Thyroid gland (tissue), 4 donors: Measurements from ENCODE around the gene ADAMTS20. TPM values are rescaled to one million over a fixed set of nuclear protein-coding genes. Genes with fewer than 3 reads are reported as not detected.
A peak's percentile ranks its signal among the peaks of the same experiment; 100 is the strongest.
"Not testable (repeated sequence)": the region's sequence is repeated elsewhere in the genome, so short reads cannot be mapped to it uniquely, and the experiment has no call there.

Experiments used
- DNase-seq, 2 donors: peaks; one replicate each; pipeline ENCODE4 v3.0.0-alpha.2; 2019
- H3K27ac ChIP-seq, 3 donors: fragments of 200-600 bp; sonication (generic); 1 replicate in 2 of 3; 2 replicates in 1 of 3; pipeline ENCODE4 v1.5.1; 2016 to 2019; ENCODE audit warnings: mild to moderate bottlenecking in 1 of 3, moderate library complexity in 1 of 3
- H3K27me3 ChIP-seq: fragments of 200-600 bp; sonication (generic); one replicate; pipeline ENCODE4 v1.5.1; 2019
- H3K36me3 ChIP-seq, 2 donors: fragments of 200-600 bp; sonication (generic); one replicate each; pipeline ENCODE4 v1.5.1; 2016 to 2019
- H3K4me1 ChIP-seq, 2 donors: fragments of 200-600 bp; sonication (generic); one replicate each; pipeline ENCODE4 v1.5.1; 2017 to 2019
- H3K4me3 ChIP-seq, 3 donors: fragments of 200-600 bp; sonication (generic); replicated peaks in 1 of 3; 1 replicate in 2 of 3; 2 replicates in 1 of 3; pipeline ENCODE4 v1.5.1; 2016; ENCODE audit warnings: mild to moderate bottlenecking in 1 of 3
- H3K9me3 ChIP-seq: fragments of 200-600 bp; sonication (generic); one replicate; pipeline ENCODE4 v1.5.1; 2017
- POLR2A ChIP-seq, 2 donors: fragments of 450-650 bp; IDR thresholded peaks; one replicate each; pipeline ENCODE4 v1.6.1; 2017; ENCODE audit warnings: antibody characterized with exemption in 2 of 2, mild to moderate bottlenecking in 2 of 2, moderate library complexity in 1 of 2
- WGBS, 2 donors: methylation state at CpG; one replicate each; pipeline ENCODE4 v1.1.5; 2017; 5-methylcytosine and 5-hydroxymethylcytosine counted together
- intact Hi-C: fragments of 100-400 bp; cut with DNase I; formaldehyde crosslinking; loops from one replicate; pipeline ENCODE4 v1.15.1; 2023
- total RNA-seq, 4 donors: library from RNA; depleted of rRNA; stranded (reverse); fragments of >200 nt; gene quantifications; one replicate each; pipeline ENCODE4 v1.2.3, GENCODE V29; 2016
- TF ChIP-seq, protein P1 (sequence below), 6 experiments: fragments of 200-600 bp in 3 of 6; fragments of 450-650 bp in 3 of 6; sonication (generic) in 3 of 6; IDR thresholded peaks; one replicate each; pipeline ENCODE4 v1.5.1; 2016 to 2019; ENCODE audit warnings: antibody characterized with exemption in 6 of 6, mild to moderate bottlenecking in 2 of 6, inconsistent platforms in 1 of 6, moderate library complexity in 1 of 6

The ADAMTS20 gene
- total RNA-seq, 4 donors from 2014 or later: 0.11 TPM; not detected in 3

DNA sequence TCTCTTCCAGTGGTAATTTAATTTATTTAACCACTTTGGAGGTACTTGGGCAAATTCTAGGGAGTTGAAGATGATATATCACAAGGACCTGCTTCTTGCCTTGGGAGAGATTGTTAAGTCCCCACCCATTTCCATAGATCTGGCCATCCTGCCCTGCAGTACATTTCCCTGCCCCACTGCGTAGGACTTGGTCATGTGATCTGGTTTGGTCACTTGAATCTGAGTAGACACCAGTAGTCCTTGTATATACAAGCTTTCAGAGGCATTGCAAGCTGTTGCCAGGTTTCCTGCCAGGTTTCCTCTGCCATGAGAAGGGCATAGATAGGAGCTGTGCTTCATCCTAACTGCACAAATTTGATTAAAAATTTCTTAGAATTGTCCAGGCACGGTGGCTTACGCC, 200.0 kb downstream of the ADAMTS20 start:
- Histone ChIP-seq H3K27me3 (no peaks in the 10 kb centered on the region), H3K4me1 (no peaks in the 10 kb centered on the region), H3K4me3 (no peak overlapping the region), H3K9me3 (no peaks in the 10 kb centered on the region), H3K36me3 (no peaks in the 10 kb centered on the region), H3K27ac (no peak overlapping the region)
- DNase-seq: peak in 1 of 2 donors; percentile 1
- WGBS, 2 donors: 73 to 74% methylated on average over 3 of the region's 3 CpGs
- intact Hi-C loops: no loop called here
- TF ChIP-seq, protein P1, sequence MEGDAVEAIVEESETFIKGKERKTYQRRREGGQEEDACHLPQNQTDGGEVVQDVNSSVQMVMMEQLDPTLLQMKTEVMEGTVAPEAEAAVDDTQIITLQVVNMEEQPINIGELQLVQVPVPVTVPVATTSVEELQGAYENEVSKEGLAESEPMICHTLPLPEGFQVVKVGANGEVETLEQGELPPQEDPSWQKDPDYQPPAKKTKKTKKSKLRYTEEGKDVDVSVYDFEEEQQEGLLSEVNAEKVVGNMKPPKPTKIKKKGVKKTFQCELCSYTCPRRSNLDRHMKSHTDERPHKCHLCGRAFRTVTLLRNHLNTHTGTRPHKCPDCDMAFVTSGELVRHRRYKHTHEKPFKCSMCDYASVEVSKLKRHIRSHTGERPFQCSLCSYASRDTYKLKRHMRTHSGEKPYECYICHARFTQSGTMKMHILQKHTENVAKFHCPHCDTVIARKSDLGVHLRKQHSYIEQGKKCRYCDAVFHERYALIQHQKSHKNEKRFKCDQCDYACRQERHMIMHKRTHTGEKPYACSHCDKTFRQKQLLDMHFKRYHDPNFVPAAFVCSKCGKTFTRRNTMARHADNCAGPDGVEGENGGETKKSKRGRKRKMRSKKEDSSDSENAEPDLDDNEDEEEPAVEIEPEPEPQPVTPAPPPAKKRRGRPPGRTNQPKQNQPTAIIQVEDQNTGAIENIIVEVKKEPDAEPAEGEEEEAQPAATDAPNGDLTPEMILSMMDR (IDR thresholded peaks at IDR 0.05): no peak
- no peak for TF ChIP-seq POLR2A (IDR thresholded peaks at IDR 0.05)

DNA sequence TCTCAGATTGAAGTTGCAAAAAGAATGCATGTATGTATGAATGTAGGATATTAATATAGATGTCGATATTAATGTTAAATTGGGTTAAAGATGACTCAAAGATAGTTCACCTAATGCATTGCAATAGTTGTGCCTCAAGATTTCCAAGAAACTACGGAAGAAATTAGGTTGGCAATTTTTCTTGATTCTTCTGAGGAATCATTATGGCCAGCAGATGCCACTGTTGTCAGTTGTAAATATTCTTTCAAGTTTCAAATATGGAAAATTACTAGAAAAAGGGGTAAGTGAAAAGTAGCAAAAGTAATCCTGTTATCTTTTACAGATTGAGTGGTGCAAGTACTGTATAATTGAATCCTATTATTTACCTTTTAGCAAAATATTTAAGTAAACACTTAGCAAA, 202.1 kb downstream of the ADAMTS20 start:
- no peaks in the 10 kb centered on the region for H3K27me3 ChIP-seq
- H3K27ac ChIP-seq: no peak overlapping the region
- H3K4me1 ChIP-seq: no peaks in the 10 kb centered on the region
- H3K36me3 ChIP-seq: no peaks in the 10 kb centered on the region
- intact Hi-C loops: no loop called here
- H3K9me3 ChIP-seq: no peaks in the 10 kb centered on the region
- H3K4me3 ChIP-seq: no peak overlapping the region
- 69% methylated on average over 2 of the region's 2 CpGs for WGBS, 2 donors
- TF ChIP-seq, protein P1 (IDR thresholded peaks at IDR 0.05): no peak
- no peak for TF ChIP-seq POLR2A (IDR thresholded peaks at IDR 0.05)
- DNase-seq: no peak

DNA sequence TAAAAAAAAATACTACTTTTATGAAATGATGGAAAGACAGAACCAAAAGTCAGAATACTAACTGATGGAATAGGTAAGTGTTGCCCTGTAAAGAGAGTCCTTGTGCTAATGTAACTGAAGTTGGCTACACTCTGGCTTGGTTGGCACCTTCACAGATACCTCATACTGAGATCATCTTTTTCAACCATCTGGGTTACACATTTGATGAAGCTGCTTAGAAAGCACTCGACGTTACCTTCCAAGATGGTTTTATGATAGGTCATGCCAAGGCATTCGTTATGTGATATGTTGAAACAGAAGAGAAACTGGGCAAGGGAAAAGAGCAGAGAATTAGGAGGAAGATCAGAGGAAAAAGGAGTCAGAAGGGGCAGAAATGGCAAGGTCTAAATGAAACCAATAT, 203.8 kb downstream of the ADAMTS20 start:
- no peak for DNase-seq
- WGBS, 2 donors: 81 to 90% methylated on average over 3 of the region's 3 CpGs
- Histone ChIP-seq H3K36me3 (no peaks in the 10 kb centered on the region), H3K27me3 (no peaks in the 10 kb centered on the region), H3K4me1 (no peaks in the 10 kb centered on the region), H3K27ac (no peak overlapping the region), H3K4me3 (no peak overlapping the region), H3K9me3 (no peaks in the 10 kb centered on the region)
- intact Hi-C loops: no loop called here
- TF ChIP-seq, protein P1 (IDR thresholded peaks at IDR 0.05): no peak
- TF ChIP-seq POLR2A (IDR thresholded peaks at IDR 0.05): no peak

DNA sequence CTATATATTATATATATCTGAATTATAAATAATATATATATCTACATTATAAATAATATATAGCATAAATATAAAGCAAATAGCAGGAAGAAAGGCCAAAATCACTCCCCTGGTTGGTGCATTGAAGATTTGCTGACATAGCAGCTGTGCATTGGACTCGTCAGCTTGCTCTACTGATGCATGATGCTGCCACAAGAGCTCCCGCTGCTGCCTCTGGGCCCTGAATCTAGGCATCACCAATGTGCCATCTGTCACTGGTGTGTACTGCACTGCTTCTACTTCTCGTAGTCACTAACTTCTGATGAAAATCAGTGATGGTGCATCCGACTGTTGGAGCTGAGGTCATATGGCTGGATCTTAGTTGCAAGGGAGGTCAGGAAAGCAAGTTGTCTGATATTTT, 205.0 kb downstream of the ADAMTS20 start:
- intact Hi-C loops: no loop called here
- Histone ChIP-seq H3K36me3 (no peaks in the 10 kb centered on the region), H3K4me1 (no peaks in the 10 kb centered on the region), H3K9me3 (no peaks in the 10 kb centered on the region), H3K27ac (no peak overlapping the region), H3K27me3 (no peaks in the 10 kb centered on the region), H3K4me3 (no peak overlapping the region)
- 84 to 87% methylated on average over 4 of the region's 4 CpGs for WGBS, 2 donors
- TF ChIP-seq, protein P1 (IDR thresholded peaks at IDR 0.05): no peak
- no peak for TF ChIP-seq POLR2A (IDR thresholded peaks at IDR 0.05)
- no peak for DNase-seq

DNA sequence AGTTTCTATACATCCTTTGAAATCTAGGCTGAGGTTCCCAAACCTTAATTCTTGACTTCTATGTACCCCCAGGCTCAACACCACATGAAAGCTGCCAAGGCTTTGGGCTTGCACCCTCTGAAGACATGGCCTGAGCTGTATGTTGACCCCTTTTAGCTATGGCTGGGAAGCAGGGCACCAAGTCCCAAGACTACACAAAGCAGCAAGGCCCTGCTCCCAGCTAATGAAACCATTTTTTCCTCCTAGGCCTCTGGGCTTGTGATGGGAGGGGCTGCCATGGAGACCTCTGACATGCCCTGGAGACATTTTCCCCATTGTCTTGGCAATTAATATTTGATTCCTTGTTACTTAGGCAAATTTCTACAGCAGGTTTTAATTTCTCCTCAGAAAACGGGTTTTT, 207.0 kb downstream of the ADAMTS20 start:
- no peak overlapping the region for H3K4me3 ChIP-seq
- 44 to 74% methylated on average over 1 of the region's 1 CpG for WGBS, 2 donors
- H3K4me1 ChIP-seq: no peaks in the 10 kb centered on the region
- no peak overlapping the region for H3K27ac ChIP-seq
- H3K36me3 ChIP-seq: no peaks in the 10 kb centered on the region
- TF ChIP-seq, protein P1 (IDR thresholded peaks at IDR 0.05): no peak
- no peak for TF ChIP-seq POLR2A (IDR thresholded peaks at IDR 0.05)
- intact Hi-C loops: no loop called here
- H3K27me3 ChIP-seq: no peaks in the 10 kb centered on the region
- no peak for DNase-seq
- H3K9me3 ChIP-seq: no peaks in the 10 kb centered on the region

DNA sequence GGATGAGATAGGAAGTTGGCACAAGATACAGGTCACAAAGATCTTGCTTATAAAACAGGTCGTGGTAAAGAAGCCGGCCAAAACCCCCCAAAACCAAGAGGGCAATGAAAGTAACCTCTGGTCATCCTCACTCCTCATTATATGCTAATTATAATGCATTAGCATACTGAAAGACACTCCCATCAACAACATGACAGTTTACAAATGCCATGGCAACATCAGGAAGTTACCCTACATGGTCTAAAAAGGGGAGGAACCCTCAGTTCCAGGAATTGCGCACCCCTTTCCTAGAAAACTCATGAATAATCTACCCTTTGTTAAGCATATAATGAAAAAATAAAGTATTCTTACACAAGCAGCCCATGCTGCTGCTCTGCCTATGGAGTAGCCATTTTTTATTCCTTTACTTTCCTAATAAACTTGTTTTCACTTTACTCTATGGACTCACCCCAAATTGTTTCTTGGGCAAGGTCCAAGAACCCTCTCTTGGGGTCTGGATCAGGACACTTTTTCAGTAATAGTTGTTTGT, 210.2 kb downstream of the ADAMTS20 start:
- intact Hi-C loops, H3K36me3 ChIP-seq, DNase-seq, H3K27ac ChIP-seq, H3K9me3 ChIP-seq, H3K4me3 ChIP-seq, H3K27me3 ChIP-seq, H3K4me1 ChIP-seq: not testable (repeated sequence)
- WGBS, 2 donors: 76 to 82% methylated on average over 3 of the region's 3 CpGs
